K562 (cell line): ENCODE data around the gene ERAL1. TPM values are rescaled to one million over a fixed set of nuclear protein-coding genes. Genes with fewer than 3 reads are reported as not detected.
A peak's percentile ranks its signal among the peaks of the same experiment; 100 is the strongest.

Experiments used
- ATAC-seq: fragments of 200-7000 bp; cut with Tn5 transposase; 3 replicates; pipeline ENCODE4 v1.9.1; 2020; ENCODE audit warnings: moderate library complexity
- BruUV-seq: library from RNA; stranded (reverse); fragments of 400-500 nt; replicated peaks from 2 replicates; lab custom pipeline; 2021; lab: Mats Ljungman, UMichigan
- CTCF ChIA-PET: fragments of 300-600 bp; formaldehyde crosslinking; extraction: SDS; loops from one replicate; lab custom pipeline; 2021; ENCODE audit warnings: low intra/inter-chr PET ratio; lab: Yijun Ruan, JAX
- POLR2A ChIA-PET: fragments of 300-600, 350-650 bp; sonication (Branson Sonifier 250); formaldehyde crosslinking; extraction: SDS; loops from one replicate; lab custom pipeline; 2021; ENCODE audit warnings: antibody characterized with exemption, inconsistent platforms; lab: Yijun Ruan, JAX
- DNase-seq, 4 experiments: peaks; one replicate each; pipeline versions ENCODE4 v3.0.0 to v3.0.0-alpha.2; 2011 to 2018; ENCODE audit warnings: low spot score in 3 of 4, mixed read lengths in 3 of 4; ENCODE audit errors: extremely low read depth in 1 of 4
- FAIRE-seq: peaks from 2 replicates; lab custom pipeline; 2011; peaks lifted over from hg19 to GRCh38; lab: Jason Lieb, UNC
- H2AFZ ChIP-seq: 2 replicates; pipeline ENCODE4 v1.6.0; 2011; ENCODE audit warnings: low read depth, low read length, control low read depth, inconsistent platforms
- H3K27ac ChIP-seq: fragments of 200-600 bp; 3 replicates; pipeline ENCODE4 v1.8.0; 2011; ENCODE audit warnings: low read depth, mild to moderate bottlenecking, control low read depth, inconsistent platforms, low read length, moderate library complexity, mixed read lengths; ENCODE audit errors: extremely low read depth
- H3K27me3 ChIP-seq, 2 experiments: fragments of 300-600 bp in 1 of 2; 2 replicates in 1 of 2; 3 replicates in 1 of 2; pipeline versions ENCODE4 v1.6.0 to v1.8.0; 2011; ENCODE audit warnings: inconsistent platforms in 2 of 2, low read length in 2 of 2, mild to moderate bottlenecking in 1 of 2, mixed read lengths in 1 of 2, moderate library complexity in 1 of 2; ENCODE audit not compliant: control insufficient read depth in 2 of 2, insufficient read depth in 2 of 2
- H3K36me3 ChIP-seq: fragments of 300-600 bp; 3 replicates; pipeline ENCODE4 v1.8.0; 2011; ENCODE audit warnings: mild to moderate bottlenecking, low read length, inconsistent platforms; ENCODE audit not compliant: control insufficient read depth, insufficient read depth
- H3K4me1 ChIP-seq, 2 experiments: fragments of 200-600 bp in 1 of 2; replicated peaks in 1 of 2; 2 replicates in 1 of 2; 3 replicates in 1 of 2; pipeline versions ENCODE4 v1.5.1 to v1.8.0; 2011; ENCODE audit warnings: inconsistent platforms in 2 of 2, low read length in 2 of 2, mild to moderate bottlenecking in 1 of 2, mixed read lengths in 1 of 2, moderate library complexity in 1 of 2; ENCODE audit not compliant: control insufficient read depth in 2 of 2, insufficient read depth in 2 of 2
- H3K4me2 ChIP-seq: 2 replicates; pipeline ENCODE4 v1.6.1; 2011; ENCODE audit warnings: low read length, control low read depth, inconsistent platforms, mixed read lengths; ENCODE audit not compliant: insufficient read depth
- H3K4me3 ChIP-seq: fragments of 200-600 bp; sonication (generic), shearing (Covaris generic); 2 replicates; pipeline ENCODE4 v1.5.1; 2016; ENCODE audit warnings: control low read depth, inconsistent platforms
- H3K79me2 ChIP-seq: fragments of 200-600 bp; 3 replicates; pipeline ENCODE4 v1.8.0; 2011; ENCODE audit warnings: low read length, inconsistent platforms; ENCODE audit not compliant: control insufficient read depth, insufficient read depth
- H3K9ac ChIP-seq, 2 experiments: 2 replicates each; pipeline versions ENCODE4 v1.6.0 to v1.6.1; 2011; ENCODE audit warnings: low read depth in 2 of 2, low read length in 2 of 2, control low read depth in 1 of 2, inconsistent platforms in 1 of 2, mild to moderate bottlenecking in 1 of 2, mixed read lengths in 1 of 2; ENCODE audit not compliant: insufficient read depth in 1 of 2
- H3K9me1 ChIP-seq: one replicate; pipeline ENCODE4 v1.6.0; 2011; ENCODE audit warnings: inconsistent platforms, mild to moderate bottlenecking, low read length, moderate library complexity; ENCODE audit not compliant: control insufficient read depth, insufficient read depth
- H3K9me3 ChIP-seq: replicated peaks from 2 replicates; pipeline ENCODE4 v1.5.1; 2011; ENCODE audit warnings: low read depth, low read length, inconsistent platforms; ENCODE audit not compliant: control insufficient read depth, insufficient read depth
- H4K20me1 ChIP-seq: replicated peaks from 2 replicates; pipeline ENCODE4 v1.6.1; 2011; ENCODE audit warnings: low read length, inconsistent platforms, mixed read lengths; ENCODE audit not compliant: control insufficient read depth, insufficient read depth
- FUS ChIP-seq: fragments of 200-400 bp; formaldehyde crosslinking; optimal IDR thresholded peaks from 2 replicates; pipeline ENCODE3; 2017; ENCODE audit warnings: low read depth, low read length
- JUND ChIP-seq, 2 experiments: IDR thresholded peaks; 2 replicates in 1 of 2; 3 replicates in 1 of 2; pipeline ENCODE4 v1.6.1; 2011; ENCODE audit warnings: borderline replicate concordance in 2 of 2, low read depth in 2 of 2, low read length in 2 of 2, improper control_type of control experiment in 1 of 2, missing biosample characterization in 1 of 2, missing genetic modification characterization in 1 of 2, missing genetic modification reagents in 1 of 2
- LARP7 ChIP-seq: fragments of 450-650 bp; IDR thresholded peaks from 2 replicates; pipeline ENCODE4 v1.6.1; 2016
- MCM7 ChIP-seq, 2 experiments: fragments of 450-650 bp; IDR thresholded peaks; 2 replicates each; pipeline ENCODE4 v1.6.1; 2016 to 2018
- NCOA6 ChIP-seq: fragments of 450-650 bp; IDR thresholded peaks from 2 replicates; pipeline ENCODE4 v1.6.1; 2017; ENCODE audit warnings: mild to moderate bottlenecking
- NR2C2 ChIP-seq, 2 experiments: fragments of 200-800 bp in 1 of 2; sonication (Bioruptor generic) in 1 of 2; sonication (generic) in 1 of 2; formaldehyde crosslinking in 1 of 2; IDR thresholded peaks; 2 replicates each; pipeline versions ENCODE4 v1.6.1 to v1.8.0; 2016 to 2022; ENCODE audit warnings: mild to moderate bottlenecking in 1 of 2, missing compliant biosample characterization in 1 of 2, missing genetic modification characterization in 1 of 2, missing genetic modification reagents in 1 of 2
- PHF8 ChIP-seq: fragments of 200-600 bp; sonication (generic); IDR thresholded peaks from 2 replicates; pipeline ENCODE4 v1.6.1; 2012; ENCODE audit warnings: mixed run types, mild to moderate bottlenecking, inconsistent platforms, low read length, moderate library complexity, borderline replicate concordance
- RHOXF2B ChIP-seq: fragments of 250-450 bp; sonication (Bioruptor Pico); conservative IDR thresholded peaks from 2 replicates; pipeline ENCODE4 v1.5.1; 2021
- SPI1 ChIP-seq: IDR thresholded peaks from 2 replicates; pipeline ENCODE4 v1.6.1; 2011; ENCODE audit warnings: low read depth, low read length, control low read depth, borderline replicate concordance
- ZBTB8A ChIP-seq: fragments of 450-650 bp; IDR thresholded peaks from 2 replicates; pipeline ENCODE4 v1.6.1; 2018; ENCODE audit warnings: mild to moderate bottlenecking, moderate library complexity; ENCODE audit not compliant: partially characterized antibody
- ZC3H8 ChIP-seq: fragments of 450-650 bp; IDR thresholded peaks from 2 replicates; pipeline ENCODE4 v1.6.1; 2017
- ZNF133 ChIP-seq: fragments of 250-450 bp; sonication (Bioruptor Pico); IDR thresholded peaks from 2 replicates; pipeline ENCODE4 v1.4.0; 2020; ENCODE audit warnings: mild to moderate bottlenecking
- ZNF143 ChIP-seq: sonication (generic); formaldehyde crosslinking; IDR thresholded peaks from 2 replicates; pipeline ENCODE4 v1.9.0; 2022; ENCODE audit warnings: mild to moderate bottlenecking, missing genetic modification reagents
- ZNF184 ChIP-seq: sonication (generic); formaldehyde crosslinking; IDR thresholded peaks from 2 replicates; pipeline ENCODE4 v1.5.0; 2020; ENCODE audit warnings: missing genetic modification reagents
- ZNF408 ChIP-seq: fragments of 250-450 bp; sonication (Bioruptor Pico); IDR thresholded peaks from 2 replicates; pipeline ENCODE4 v1.4.0; 2020; ENCODE audit warnings: low read depth, mild to moderate bottlenecking, moderate library complexity
- ZNF431 ChIP-seq: sonication (generic); formaldehyde crosslinking; IDR thresholded peaks from 2 replicates; pipeline ENCODE4 v1.8.0; 2022; ENCODE audit warnings: mild to moderate bottlenecking, missing genetic modification reagents
- ZSCAN32 ChIP-seq: fragments of 450-650 bp; formaldehyde crosslinking; IDR thresholded peaks from 2 replicates; pipeline ENCODE4 v1.4.0; 2020; ENCODE audit warnings: mild to moderate bottlenecking, moderate library complexity
- WGBS: fragments of 100-300 bp; shearing (Covaris generic); methylation state at CpG from one replicate; pipeline ENCODE4 v1.1.6; 2016; ENCODE audit warnings: low coverage, mixed read lengths; ENCODE audit not compliant: insufficient coverage; ENCODE audit errors: missing lambda C conversion rate; 5-methylcytosine and 5-hydroxymethylcytosine counted together
- in situ Hi-C: fragments of 300-500 bp; cut with MboI; formaldehyde crosslinking; loops from 4 replicates; pipeline ENCODE4 v1.15.0; 2018; ENCODE audit warnings: inconsistent platforms, mixed read lengths
- intact Hi-C: fragments of 100-400 bp; cut with micrococcal nuclease; formaldehyde crosslinking; loops from 2 replicates; pipeline ENCODE4 v1.14.2; 2022
- polyA plus RNA-seq, 8 experiments: library from polyadenylated mRNA; depleted of rRNA in 4 of 8; stranded (reverse) in 5 of 8; unstranded in 3 of 8; fragments of >200 nt; fragmentation: Nextera tagmentation in 2 of 8; fragmentation: Illumina TruSeq in 1 of 8; extraction: Ambion mirVana in 2 of 8; extraction: Trizol in 1 of 8; gene quantifications; 2 replicates each; pipeline versions ENCODE4 v1.2.1 to v1.2.3, GENCODE V29; 2011 to 2014; ENCODE audit warnings: inconsistent platforms in 1 of 8, missing spikeins in 1 of 8
- total RNA-seq, 7 experiments: library from RNA; depleted of rRNA in 6 of 7; stranded (reverse); fragments of >200 nt in 6 of 7; fragmentation: Illumina TruSeq in 2 of 7; extraction: Trizol in 2 of 7; gene quantifications; 2 replicates each; pipeline versions ENCODE4 v1.2.1 to v1.2.3, GENCODE V29; 2011 to 2021; ENCODE audit warnings: low replicate concordance in 1 of 7
- TF ChIP-seq, protein P1 (sequence below): conservative IDR thresholded peaks from 2 replicates; pipeline ENCODE4 v1.6.1; 2011; ENCODE audit warnings: low read depth, mild to moderate bottlenecking, low read length; ENCODE audit not compliant: control insufficient read depth
- TF ChIP-seq, protein P2 (sequence below): fragments of 250-450 bp; sonication (Bioruptor Pico); IDR thresholded peaks from 2 replicates; pipeline ENCODE4 v1.8.0; 2022; ENCODE audit warnings: moderate library complexity, mild to moderate bottlenecking, inconsistent platforms
- TF ChIP-seq, protein P3 (sequence below), 2 experiments: fragments of 450-650 bp; conservative IDR thresholded peaks; 2 replicates each; pipeline ENCODE4 v1.6.1; 2017; ENCODE audit warnings: mild to moderate bottlenecking in 2 of 2, moderate library complexity in 2 of 2

ERAL1 gene
- total and polyA plus RNA-seq, 9 of the 15 experiments (the other 6 are each of a cell fraction or from before 2014, with no cell fraction given), result 37.5 to 351 (median 106) TPM

DNA sequence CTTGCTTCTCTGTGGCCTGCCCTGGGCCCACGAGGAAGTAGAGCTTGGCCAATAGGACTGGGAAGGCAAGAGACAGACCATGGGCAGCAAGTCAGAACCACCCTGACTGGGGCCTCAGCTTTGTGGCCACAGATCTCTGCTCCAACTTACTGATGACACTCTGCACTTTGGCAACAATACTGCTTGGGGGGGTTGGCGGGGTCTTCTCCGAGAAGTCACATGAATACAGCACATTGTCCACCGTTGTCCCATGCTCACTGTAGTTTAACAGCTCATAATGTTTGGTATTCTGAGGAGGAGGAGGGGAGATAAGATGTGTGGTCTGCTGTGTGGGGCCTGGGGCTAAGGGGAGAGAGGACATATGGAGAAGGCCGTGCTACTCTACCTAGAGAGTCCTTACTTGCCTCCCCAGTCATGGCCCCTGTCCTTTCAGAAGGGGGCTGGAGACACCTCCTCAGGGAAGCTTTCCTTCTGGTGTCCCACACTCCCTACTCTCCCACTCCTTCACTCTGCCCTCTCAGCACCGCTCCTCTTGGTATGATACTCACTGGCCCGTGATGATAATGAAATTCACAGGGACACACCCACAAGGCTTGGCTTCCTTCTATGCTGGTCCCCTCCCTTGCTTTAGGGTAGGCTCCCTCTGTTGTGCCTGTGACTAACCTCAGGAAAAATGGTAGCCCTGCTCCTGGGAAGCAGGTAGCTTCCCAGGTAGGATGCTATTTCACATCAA, 52.1 kb downstream of the ERAL1 start:
- FAIRE-seq, result peak; percentile 91
- Histone ChIP-seq H3K79me2 (peaks cover 15% of the 10 kb centered on the region), H3K27me3 (no peaks in the 10 kb centered on the region), H3K4me2 (peak overlapping the region; percentile 71), H3K36me3 (peaks cover 66% of the 10 kb centered on the region), H3K4me1 (peaks cover 61 to 63% of the 10 kb centered on the region in 2 experiments), H3K9ac (peak overlapping the region; percentile 25 to 67; a peak in 2 of 4 replicates), H4K20me1 (0 out of 2 replicates have a peak, but pooled peaks cover 6% of the 10 kb centered on the region), H3K27ac (peak overlapping the region; percentile 42), H3K9me1 (peaks cover 1% of the 10 kb centered on the region), H3K9me3 (no peaks in the 10 kb centered on the region), H2AFZ (0 out of 2 replicates have a peak overlapping the region, but pooled peaks have one; percentile 10), H3K4me3 (no peak overlapping the region)
- DNase-seq, result peak; percentile 64 to 85 (median 73)
- 19% methylated on average over 7 of the region's 7 CpGs for WGBS
- intact Hi-C loops (loop anchor here (10.0 kb wide), 1 partner anchor 312 kb away; the partner anchor contains the start of gene SPAG5), in situ Hi-C loops (no loop called here)
- ChIA-PET POLR2A (interaction anchor here (0.6 to 4.3 kb wide), 21 partner anchors 9 to 1179 kb away, joined by 3 to 36 read pairs (median 4); partner anchors contain the start of genes FLOT2, NEK8, RPL23A and TLCD1), CTCF (no interaction called here)
- ATAC-seq, result peak; percentile 62
- no TSS peak for BruUV-seq
- TF ChIP-seq, protein P1, sequence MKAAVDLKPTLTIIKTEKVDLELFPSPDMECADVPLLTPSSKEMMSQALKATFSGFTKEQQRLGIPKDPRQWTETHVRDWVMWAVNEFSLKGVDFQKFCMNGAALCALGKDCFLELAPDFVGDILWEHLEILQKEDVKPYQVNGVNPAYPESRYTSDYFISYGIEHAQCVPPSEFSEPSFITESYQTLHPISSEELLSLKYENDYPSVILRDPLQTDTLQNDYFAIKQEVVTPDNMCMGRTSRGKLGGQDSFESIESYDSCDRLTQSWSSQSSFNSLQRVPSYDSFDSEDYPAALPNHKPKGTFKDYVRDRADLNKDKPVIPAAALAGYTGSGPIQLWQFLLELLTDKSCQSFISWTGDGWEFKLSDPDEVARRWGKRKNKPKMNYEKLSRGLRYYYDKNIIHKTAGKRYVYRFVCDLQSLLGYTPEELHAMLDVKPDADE, result no peak
- TF ChIP-seq NR2C2 (CRISPR knock-in tag; IDR thresholded peaks at IDR 0.05) (no peak), NR2C2 (tag; IDR thresholded peaks at IDR 0.05) (no peak), ZNF143 (no peak), RHOXF2B (CRISPR knock-in tag) (no peak), ZC3H8 (no peak), JUND (IDR thresholded peaks at IDR 0.05; ENCODE audit: borderline replicate concordance, low read depth, low read length) (0 out of 2 replicates have a peak, but pooled peaks have one; percentile 7), JUND (tag; IDR thresholded peaks at IDR 0.05; ENCODE audit: borderline replicate concordance, low read depth, low read length) (no peak; the same call in 2 of the 3 replicates), ZNF133 (CRISPR knock-in tag) (no peak), PHF8 (no peak), ZNF184 (no peak), FUS (no peak), SPI1 (no peak), ZBTB8A (no peak), LARP7 (no peak), NCOA6 (no peak), ZNF431 (CRISPR knock-in tag) (no peak), MCM7 (IDR thresholded peaks at IDR 0.05) (no peak), ZNF408 (CRISPR knock-in tag) (no peak), ZSCAN32 (CRISPR knock-in tag) (no peak)
- TF ChIP-seq, protein P2, sequence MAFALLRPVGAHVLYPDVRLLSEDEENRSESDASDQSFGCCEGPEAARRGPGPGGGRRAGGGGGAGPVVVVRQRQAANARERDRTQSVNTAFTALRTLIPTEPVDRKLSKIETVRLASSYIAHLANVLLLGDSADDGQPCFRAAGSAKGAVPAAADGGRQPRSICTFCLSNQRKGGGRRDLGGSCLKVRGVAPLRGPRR, result no peak
- TF ChIP-seq, protein P3, sequence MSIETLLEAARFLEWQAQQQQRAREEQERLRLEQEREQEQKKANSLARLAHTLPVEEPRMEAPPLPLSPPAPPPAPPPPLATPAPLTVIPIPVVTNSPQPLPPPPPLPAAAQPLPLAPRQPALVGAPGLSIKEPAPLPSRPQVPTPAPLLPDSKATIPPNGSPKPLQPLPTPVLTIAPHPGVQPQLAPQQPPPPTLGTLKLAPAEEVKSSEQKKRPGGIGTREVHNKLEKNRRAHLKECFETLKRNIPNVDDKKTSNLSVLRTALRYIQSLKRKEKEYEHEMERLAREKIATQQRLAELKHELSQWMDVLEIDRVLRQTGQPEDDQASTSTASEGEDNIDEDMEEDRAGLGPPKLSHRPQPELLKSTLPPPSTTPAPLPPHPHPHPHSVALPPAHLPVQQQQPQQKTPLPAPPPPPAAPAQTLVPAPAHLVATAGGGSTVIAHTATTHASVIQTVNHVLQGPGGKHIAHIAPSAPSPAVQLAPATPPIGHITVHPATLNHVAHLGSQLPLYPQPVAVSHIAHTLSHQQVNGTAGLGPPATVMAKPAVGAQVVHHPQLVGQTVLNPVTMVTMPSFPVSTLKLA (conservative IDR thresholded peaks at IDR 0.05), result no peak
